ENCODE results near the gene CCDC69.

CCDC69 gene

DNA sequence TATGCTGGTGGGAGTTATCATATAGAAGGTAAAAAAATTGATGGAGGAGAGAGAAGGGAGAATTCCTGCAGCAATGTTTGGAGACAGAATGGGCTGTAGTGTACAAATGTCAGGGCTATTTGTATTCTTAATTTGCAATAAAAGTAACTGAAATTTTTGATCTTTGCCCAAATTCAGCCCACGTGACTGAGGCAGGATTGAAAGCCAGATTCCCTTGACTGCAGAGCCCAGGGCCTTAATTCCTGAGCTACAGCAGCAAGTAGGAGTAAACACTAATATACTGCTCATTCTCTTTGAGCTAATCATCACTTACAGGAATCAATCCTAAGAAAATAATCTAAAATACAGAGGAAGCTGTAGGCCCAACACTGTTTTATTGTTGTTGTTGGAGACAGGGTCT lies 61.1 kb downstream of the CCDC69 start:
- DNase-seq: no peak

DNA sequence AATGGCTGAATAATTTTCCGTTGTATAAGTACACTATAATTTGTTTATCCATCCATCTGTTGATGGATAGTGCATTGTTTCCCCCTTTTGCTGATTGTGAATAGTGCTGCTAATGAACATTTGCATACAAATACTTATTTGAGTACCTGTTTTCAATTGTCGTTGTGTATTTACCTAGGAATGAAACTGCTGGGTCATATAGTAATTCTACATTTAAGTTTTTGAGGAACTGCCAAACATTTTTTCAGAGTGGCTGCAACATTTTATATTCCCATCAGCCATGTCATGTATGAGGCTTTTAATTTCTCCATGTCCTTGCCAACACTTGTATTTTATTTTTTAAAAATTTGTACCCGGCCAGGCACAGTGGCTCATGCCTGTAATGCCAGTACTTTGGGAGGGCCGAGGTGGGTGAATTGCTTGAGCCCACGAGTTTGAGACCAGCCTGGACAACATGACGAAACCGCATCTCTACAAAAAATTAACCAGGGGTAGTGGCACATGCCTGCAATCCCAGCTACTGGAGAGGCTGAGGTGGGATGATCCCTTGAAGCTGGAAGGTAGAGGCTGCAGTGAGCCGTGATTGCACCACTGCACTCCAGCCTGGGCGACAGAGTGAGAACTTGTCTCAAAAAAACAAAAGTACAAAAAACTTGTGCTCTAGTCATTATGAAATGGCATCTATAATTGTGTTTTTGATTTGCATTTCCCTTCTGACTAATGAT lies 64.1 kb downstream of the CCDC69 start:
- DNase-seq: no peak

DNA sequence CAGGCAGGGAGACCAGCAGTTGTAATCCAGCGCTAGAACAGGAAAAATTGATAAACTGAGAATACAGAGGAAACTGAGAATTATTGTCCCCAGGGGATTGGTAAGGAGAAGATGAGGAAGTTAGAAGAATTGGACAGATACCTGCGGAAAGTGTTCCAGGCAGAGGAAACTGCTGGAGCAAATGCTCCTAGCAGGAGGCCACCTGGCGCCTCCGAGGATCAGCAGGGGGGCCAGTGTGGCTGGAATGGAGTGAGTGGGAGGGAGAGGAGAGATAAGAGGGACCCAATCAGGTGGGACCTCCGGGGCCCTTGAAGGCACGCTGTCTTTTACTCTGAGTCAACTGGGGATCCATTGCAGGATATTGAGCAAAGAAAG lies 65.6 kb downstream of the CCDC69 start:
- DNase-seq: no peak

DNA sequence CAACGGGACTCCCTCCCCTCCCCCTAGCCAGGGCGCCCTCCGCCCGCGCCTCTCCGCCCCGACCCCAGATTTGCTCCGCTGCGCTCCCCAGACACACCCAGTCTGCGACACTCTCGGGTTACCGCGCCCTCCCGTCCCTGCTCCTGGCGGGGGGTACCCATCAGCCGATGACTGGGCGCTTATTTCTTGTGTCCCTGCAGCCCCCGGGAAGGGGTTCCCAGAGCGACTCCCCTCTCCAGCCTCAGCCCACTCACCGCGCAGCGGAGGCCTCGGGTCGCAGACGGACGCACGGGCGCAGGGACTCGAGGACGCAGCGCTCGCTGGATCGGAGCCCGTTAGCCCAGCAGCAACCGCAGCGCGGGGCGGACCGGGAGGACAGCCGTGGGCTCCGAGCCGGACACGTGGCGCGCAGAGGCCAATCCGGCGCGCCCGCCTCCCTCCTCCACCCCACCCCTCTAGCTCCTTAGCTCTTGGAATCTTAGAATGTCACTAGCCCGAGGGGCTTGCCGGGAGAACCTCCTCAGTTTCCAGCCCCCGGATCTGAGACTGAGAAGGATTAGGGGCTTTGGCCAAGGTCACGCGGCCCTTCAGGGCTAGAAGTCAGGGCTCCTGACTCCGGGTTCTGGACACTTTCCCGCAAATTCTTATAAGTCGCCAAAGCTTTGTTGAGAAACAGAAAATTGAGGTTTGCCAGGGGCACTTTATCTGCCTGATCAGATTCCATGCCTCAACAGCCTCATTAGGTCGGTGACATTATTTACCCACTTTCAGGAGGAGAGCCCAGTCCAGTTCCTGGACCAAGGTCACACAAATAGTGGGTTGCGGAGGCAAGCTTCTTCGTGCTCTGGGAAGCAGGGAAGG lies 66.2 kb downstream of the CCDC69 start, which contains the start of gene ANXA6:
TSS of gene ANXA6 (minus strand) at position 354 of the 861 bp plus-strand sequence. CDS start 9,878 bp downstream, outside the sequence.
- DNase-seq: peak; percentile 88

DNA sequence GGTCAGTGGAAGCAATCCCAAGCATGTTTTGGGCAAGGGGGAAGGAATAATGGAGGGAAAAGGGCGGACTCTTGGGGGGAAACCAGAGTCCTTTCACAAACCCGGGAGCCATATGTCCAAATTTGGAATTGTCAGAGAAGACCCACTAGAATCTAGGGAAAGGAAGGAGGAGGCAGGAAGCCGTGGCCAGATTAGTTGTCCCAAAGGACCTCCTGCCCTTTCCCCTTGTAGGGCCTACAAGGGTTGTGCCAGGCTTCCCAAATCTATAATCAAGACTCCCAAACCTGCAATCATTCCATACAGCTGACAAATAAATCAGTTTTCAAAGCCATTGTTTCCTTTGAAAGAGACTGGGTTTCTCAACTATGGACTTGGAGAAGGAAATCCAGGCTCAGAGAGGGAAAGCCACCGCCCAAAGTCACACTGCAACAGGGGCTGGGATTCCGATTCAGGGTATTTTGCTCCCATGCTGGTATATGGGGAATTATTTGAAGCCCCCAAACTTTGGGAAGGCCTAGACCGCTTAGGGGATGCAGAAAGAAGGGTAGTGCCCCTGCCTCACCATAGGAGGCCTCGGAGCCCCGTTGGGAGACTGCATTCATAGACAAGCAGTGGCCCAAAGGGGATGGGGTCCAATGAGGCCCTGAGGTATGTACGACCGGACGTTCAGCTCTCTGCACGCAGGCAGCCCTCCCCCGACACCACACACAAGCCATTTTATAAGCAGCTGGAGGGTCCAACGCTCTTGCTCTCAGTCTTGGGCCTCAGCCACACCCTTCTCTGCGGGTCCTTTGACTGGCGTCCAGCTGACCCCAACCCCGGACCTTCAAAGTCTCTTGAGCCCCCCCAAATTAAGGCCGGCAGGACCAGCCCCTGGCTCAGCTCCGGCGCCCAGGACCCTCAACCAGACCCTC lies 67.1 kb downstream of the CCDC69 start:
- peak; percentile 57 for DNase-seq

DNA sequence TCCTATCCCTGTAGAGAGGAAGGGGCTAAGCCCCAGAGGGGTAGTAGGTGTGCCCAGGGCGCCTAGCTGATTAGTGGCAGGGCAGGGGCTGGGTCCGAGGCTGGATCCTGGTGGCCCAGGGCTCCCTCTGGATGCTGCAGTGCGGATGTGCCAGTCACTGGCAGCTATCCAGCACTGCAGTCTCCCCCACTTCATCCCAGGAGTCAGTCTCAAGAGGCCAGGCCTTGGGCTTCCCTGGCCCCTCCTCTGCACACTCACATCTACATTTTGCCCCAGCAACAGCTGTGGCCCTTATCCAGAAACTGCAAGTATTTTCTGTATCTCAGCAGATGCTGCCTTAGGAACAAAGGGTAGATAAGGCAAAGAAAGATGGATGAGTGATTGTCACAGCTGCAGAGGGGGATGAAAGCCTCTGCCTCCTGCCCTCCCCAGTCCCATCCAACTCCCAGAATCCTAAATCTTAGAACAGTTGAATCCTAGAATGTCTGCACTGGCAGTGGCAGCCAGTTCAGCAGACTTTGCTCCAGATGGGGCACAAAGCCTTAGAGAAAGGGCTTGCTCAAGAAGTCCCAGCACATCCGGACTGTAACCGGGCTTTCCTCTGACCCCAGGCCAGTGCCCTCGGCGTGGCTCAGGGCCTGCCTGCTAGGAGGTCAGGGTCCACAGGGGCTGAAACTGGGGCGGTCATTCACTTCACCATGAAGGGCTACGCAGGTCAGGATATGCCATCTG lies 68.0 kb downstream of the CCDC69 start:
- DNase-seq: peak; percentile 21

DNA sequence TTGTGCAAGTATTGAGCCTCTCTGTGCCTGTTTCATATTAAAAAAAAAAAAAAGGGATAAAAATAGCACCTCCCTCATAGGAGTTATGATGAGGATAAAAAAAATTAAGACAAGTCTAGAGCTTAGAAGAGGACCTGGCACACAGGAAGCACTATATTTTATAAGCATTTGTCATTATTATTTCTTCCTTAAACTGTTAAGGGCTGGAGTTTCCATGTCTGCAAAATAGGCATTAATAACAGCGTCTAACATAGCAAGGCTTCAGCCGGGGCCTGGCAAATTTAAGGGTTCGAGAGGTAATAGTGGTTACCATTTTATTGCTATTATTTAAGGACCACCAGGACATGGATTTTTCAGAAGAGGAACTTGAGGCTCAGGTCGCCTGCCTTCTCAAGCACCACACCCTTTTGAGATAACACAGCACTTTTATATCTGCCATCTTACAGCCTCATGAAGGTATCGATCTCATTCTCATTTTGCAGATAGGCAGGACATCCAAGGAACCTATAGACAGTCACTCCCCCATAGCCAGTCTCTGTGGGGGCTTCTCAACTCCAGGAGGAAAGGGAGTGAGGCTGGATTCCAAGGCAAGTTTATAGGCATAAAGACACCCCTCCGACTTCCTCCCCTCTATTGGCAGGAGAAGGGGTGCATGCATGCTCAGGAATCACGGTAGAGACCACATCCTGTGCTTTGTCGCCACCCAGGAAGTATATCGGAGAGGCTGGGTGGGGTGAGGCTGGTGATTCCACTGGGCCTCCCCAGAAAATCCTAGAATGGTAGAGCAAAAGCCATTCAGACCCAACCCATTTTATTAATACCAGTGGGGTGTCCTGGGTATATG lies 68.7 kb downstream of the CCDC69 start:
- no peak for DNase-seq

DNA sequence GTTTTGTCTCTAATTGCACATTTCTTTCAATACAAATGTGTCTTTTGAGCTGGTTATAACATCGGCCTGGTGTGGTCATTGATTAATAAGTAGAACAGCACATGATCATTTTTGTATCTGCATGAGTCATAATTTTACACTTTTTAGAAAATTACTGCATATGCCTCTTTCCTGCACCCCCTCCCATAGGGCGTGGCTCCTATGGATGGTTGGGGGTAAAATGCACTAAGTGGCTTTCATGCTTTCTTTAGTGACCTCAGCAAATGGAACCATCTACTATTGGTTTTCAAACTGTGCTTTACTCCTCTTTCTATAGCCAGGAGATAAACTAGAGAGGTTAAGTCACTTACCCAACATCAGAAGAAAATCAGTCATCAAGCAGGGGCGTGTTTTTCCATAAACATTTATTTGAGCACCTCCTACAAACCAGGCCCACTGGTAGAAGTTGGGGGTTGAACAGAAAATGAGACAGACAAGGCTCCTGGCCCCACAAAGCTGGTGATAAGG lies 70.1 kb downstream of the CCDC69 start:
- DNase-seq: no peak

DNA sequence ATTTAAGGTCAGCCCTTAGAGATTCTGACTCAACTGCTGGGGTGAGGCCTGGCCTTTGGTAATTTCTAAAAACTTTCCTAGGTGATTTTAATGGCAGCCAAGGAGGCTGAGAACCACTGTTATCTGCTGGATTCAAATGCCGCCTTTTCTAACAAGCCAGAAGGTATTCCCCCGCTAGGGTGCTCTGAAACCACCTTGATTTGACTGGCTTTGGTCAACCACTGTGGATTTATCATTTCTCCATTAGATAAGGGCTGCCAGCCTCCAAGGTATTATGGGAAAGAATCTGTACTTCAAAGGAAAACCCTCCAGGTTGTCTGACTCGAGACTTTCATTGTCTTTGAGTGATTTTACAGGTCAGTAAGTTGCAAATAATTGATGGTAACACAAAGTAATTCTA lies 70.6 kb downstream of the CCDC69 start:
- no peak for DNase-seq

DNA sequence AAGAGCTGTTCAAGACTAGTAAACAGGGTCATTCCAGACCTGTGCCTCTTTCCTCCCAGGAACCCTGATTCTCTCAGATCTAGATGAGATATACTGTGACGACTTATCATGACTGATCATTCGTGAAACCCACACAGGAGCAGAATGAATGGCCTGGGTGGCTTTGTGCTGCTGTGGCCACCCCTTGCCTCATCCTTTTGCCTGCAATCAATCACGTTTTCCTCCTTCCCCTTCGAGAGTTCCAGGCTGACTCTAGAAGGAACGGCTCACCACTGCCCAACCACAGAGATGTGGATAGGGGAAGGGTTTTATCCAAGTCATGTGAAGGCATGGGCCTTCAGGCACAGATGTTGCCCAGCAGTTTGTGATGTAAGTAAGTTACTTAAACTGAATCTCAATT lies 72.1 kb downstream of the CCDC69 start:
- DNase-seq: no peak

DNA sequence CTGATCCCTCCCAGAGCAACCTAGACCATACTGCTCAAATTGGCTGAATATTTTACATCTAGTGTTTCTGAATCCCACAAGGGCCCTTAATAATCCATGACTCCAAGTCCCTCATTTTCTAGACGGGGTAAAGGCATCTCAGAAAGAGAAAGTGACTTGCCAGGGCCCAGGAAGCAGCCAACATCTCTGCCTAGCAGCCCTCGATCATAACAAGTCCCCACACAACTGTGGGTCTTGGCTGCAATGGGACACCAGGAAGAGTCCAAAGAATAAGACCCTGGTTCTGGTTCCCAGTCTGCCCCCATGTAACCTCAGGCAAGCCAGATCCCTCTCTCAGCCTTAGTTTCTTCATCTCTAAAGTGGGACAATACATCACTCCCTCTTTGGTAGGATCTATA lies 72.6 kb downstream of the CCDC69 start:
- DNase-seq: peak; percentile 29

DNA sequence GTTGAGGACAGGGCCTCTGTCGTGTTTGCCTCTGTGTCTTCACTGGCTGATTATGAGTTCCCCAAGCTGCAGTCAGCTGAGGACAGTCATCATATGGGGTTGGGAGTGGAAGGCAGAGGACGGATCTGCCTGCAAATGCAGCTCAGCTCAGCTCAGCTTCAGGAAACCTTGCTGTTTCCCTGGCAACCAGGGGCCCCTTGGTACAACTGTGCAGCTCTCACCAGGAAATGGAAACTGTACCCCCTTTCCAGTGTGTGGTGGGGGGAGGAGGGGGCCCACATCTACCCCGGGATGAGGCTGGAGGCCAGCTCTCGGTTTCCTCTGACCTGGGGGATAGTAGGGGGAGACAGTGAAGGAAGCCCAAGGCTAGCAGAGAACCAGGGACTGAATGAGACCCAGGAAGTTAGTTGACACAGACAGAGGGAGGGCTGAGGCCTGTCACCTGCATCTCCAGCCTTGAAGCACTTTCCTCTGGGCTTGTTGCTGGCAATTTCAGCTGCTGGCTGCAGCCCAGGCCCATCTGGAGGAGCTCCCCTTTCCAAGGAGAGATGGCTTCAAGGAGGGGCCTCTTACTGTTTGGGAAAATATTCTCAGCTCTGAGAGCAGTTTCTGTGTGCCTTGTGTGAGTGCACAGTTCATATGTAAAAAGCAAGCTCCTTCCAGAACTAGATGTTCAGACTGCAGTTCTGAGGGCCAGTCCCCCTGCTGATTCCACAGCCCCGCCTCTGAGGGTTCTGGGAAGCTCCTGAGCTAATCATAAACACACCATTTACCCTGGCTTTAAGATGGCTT lies 73.2 kb downstream of the CCDC69 start:
- DNase-seq: peak; percentile 68

DNA sequence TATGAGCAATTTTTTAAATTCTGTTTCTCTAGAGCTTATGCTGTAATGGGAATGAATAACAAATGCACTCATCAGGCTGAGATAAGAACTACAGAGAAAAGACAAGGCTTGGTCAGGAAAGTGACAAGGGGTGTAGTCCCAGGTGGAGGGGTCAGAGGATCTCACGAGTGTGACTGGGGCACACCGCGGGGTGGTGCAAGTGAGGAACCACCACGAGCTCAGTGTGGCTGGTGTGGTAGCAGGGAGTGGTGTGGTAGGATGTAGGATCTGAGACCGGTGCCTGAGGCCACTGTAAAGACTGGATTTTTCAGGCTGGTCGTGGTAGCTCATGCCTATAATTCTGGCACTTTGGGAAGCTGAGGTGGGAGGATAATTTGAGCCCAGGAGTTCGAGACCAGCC lies 75.3 kb downstream of the CCDC69 start:
- DNase-seq: no peak

DNA sequence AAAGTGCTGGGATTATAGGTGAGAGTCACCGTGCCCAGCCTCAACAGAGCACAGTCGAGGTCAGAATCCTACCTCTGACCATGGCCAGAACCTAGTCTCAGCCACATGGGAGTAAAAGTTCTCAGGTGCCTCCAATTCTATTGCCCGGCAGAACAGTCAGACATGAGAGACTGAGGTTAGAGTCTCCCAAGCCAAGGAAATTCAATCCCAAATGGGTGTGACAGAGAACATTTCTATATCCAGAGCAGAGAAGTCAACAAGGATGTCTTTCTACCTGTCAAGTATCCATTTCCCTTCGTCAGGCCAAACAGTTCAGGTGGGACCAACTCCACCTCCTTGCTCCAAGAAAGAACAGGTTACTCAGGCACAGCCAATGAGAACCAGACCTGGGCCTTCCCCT lies 76.9 kb downstream of the CCDC69 start:
- no peak for DNase-seq

DNA sequence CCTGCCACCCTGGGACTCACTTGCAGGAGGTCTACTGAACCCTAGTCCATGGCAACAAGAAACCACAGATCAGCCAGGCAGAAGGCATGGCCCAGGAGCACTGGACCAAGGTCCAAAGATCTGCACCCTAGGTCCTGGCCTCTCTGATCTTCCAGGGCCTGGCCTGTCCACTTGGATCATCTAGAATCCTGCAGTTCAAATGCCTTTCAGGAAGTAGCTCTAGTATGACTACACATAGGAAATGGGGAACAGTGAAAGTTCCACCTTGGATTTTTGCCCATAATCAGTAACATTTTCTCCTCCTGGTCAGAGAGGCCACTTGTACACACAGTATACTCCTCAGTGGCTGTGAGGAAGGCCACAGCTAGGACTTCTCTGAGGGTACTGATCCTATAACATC lies 77.8 kb downstream of the CCDC69 start:
- no peak for DNase-seq

DNA sequence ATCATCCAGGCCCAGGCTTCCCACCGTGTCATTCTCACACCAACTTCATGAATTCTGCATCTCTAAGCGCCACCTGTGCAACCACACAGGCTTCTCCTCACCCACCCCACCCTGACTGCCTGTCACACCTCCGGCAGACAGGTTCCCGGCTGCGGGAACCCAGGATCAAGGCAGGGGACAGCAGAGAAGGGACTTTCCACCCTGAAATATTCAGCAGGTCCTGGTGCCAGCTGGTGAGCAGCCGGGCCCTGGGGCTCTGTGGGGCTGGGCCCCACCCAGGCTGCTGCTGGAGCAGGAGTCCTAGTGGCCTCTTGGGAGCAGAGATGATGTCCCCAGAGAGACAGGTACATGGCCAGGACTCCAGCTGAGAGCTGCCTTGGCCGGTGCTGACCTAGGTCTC lies 79.0 kb downstream of the CCDC69 start:
- DNase-seq: no peak

DNA sequence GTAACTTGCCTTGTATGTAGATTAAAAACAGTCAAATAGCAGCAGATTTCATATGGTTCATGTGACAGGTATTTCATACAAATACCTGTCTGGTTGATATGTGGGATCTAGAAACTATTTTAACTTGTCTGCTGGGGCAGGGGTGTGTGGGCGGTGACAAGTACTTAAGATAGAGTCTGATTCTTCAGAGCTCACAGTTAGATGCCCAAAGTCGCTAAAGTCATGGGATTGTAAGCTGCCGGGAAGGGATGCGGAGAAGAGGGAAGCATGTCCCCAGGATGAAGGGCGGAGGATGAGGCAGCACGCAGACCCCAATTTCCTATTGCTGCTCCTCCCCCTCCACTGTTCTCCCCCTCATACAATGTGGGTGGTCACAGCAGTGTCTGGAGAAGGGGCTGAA lies 79.6 kb downstream of the CCDC69 start:
- no peak for DNase-seq

DNA sequence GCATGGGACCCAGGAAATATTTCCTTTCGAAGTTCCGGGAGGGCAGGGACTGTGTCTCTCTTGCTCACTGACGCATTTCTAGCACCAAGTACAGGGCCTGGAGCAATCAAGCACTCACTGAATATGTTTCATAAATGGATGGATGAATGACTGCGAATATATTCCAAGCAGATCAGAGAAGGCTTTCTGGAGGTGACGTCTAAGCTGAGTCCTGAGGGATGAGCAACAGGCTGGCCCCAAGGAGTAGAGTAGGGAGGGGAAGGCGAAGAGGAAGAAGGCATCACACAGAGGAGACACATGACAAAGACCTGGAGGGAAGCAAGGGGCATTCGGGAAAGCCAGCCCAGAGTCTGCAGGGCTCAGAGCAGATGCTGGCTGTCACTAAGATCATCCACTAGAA lies 80.2 kb downstream of the CCDC69 start:
- no peak for DNase-seq

DNA sequence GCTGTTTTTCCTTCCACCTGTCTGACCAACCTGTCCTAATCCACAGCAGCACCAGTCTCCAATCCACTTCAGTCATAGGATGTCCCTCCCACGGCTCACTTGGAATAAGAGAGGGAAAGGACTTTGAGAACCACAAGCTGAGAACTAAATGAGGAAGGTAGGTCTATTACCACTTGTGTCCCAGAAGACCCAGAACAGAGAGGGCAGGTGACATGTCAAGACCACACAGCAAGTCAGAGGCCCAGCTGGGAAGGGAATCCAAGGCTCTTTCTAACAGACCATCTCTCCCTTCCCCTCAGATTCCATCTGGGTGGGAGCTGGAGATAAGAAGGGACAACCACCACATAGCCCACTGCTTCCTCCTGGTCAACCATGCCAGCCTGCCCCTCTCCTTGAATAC lies 81.0 kb downstream of the CCDC69 start:
- DNase-seq: no peak

DNA sequence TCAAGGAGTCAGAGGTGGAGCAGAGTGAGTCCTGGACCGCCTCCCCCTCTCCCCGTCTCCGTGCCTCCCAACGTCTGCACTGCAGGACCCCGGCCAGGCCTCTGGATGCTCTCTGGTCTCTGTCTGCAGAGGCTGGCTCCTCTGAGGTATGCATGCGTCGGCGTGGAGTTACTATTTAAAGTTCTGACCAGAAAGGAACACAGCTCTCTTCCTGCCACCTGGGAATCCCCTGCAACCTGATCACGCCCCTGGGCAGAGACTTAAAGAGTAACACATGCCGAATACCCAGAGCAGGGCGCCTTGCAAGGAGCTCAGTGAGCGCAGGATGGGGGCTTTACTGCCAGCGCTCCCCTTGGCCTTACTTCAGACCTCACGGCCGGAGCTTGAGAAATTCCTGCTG lies 82.4 kb downstream of the CCDC69 start:
- peak; percentile 10 for DNase-seq

All from right kidney (tissue), 1 donor.